DMS153 treated with DMSO at 0.1 percent for 48 hours (cell line): ENCODE results near the gene PCDH10.

Experiments
- DNase-seq: peaks from one replicate; lab custom pipeline; 2025; ENCODE audit not compliant: unreplicated experiment; lab: John Stamatoyannopoulos, UW

Gene PCDH10, protein sequence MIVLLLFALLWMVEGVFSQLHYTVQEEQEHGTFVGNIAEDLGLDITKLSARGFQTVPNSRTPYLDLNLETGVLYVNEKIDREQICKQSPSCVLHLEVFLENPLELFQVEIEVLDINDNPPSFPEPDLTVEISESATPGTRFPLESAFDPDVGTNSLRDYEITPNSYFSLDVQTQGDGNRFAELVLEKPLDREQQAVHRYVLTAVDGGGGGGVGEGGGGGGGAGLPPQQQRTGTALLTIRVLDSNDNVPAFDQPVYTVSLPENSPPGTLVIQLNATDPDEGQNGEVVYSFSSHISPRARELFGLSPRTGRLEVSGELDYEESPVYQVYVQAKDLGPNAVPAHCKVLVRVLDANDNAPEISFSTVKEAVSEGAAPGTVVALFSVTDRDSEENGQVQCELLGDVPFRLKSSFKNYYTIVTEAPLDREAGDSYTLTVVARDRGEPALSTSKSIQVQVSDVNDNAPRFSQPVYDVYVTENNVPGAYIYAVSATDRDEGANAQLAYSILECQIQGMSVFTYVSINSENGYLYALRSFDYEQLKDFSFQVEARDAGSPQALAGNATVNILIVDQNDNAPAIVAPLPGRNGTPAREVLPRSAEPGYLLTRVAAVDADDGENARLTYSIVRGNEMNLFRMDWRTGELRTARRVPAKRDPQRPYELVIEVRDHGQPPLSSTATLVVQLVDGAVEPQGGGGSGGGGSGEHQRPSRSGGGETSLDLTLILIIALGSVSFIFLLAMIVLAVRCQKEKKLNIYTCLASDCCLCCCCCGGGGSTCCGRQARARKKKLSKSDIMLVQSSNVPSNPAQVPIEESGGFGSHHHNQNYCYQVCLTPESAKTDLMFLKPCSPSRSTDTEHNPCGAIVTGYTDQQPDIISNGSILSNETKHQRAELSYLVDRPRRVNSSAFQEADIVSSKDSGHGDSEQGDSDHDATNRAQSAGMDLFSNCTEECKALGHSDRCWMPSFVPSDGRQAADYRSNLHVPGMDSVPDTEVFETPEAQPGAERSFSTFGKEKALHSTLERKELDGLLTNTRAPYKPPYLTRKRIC

DNA sequence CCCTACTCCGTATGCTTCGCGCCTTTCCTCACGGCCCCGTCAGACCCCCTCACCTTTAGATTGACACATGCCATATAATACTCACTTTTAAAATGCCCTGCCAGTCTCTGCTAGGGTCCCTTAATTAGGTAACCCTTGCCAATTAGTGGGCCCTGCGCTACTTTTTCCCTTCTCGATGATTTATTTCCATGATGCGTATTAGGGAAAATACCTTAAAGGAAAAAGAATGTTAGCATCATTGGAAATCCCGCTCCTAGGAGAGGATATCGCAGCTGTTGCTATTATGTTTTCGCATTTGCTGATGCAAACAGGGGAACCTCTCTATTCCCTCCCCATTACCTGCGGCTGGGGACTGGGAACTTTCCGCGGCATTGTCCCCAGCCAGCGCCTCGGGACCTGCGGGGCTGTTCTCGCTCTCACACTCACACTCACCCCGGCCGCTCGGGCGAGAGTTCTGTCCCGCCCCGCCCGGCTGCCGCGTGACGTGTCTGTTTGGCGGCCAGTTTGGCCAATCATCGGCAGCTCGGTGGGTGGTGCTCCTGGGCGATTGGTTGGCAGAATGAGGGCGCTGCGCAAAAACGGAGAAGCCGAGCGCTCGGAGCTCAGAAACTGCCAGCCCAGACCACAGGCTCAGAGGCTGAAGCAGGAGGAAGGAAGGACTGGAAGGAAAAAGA lies at the start of gene PCDH10:
Gene PCDH10 (plus strand): TSS at position 605 of the 674 bp plus-strand sequence. CDS start 847 bp downstream, outside the sequence.
- peak; percentile 51 for DNase-seq

DNA sequence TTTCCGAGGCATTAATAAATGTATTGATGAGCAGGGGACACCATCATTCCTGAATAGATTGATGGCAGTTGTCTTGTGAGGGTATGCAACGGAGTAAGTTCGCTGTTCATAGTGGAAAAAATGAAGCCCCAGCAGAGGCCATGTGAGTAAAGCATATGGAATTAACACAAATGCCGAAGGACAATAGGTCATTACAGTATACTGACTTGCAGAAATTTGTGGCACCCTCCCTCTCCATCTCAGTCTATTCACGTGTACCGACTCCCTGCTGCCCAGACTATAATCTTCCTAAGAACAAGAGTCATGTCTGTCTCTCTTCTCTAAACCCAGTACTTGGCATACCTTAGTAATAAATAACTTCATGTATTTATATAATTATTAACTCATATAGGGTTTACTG lies 47.1 kb upstream of the PCDH10 start:
- DNase-seq: no peak

DNA sequence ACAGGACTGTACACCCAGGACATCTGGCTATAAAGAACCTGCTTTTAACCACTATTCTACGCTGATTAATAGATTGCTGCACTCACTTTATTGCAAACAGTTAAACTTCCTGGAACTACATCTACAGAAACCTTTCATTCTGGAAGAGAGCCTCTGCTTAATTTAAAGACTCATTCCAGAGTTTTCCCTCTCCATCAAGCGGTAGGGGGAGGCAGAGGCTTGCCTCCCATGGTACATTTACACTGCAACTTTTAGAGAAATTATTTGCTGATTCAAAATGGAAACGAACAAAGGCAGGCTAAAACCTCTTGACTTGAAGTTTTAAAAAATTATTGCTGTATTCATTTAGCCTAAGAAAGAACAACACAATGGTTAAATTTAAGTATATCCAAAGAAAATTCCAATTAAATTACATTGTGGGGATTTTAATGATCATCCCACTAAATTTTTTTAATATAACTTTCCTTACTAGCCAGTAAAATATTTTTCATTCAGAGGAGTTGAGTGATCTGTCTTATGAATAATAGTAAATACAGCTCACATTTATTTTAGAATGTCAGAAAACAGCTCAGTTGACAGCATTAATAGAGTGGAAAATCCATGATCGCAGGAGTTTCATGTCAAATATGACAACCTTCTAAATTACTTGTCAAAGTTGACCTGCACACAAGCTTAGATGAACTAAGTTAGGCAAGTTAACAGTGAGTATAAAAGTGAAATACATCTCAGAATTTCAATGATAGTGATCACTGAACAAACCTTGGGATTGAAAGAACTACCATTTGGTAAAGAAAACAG lies 46.3 kb upstream of the PCDH10 start:
- no peak for DNase-seq

DNA sequence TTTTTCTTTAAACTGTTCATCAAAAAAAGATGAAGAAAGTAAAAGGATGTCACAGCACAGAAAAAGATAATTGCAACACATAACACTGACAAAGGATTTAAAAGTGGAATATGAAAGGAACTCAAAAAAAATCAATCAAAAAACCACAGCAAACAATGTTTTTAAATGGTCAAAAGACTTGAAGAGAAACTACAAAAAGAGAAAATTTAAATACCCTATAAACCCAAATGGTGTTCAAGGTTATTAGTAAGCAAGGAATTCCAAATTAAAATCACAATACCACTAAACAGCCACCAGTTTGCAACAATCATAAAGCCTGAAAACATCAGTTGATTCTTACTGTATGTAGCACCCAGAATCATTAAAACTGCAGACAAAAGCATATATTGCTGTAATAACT lies 36.5 kb upstream of the PCDH10 start:
- no peak for DNase-seq

DNA sequence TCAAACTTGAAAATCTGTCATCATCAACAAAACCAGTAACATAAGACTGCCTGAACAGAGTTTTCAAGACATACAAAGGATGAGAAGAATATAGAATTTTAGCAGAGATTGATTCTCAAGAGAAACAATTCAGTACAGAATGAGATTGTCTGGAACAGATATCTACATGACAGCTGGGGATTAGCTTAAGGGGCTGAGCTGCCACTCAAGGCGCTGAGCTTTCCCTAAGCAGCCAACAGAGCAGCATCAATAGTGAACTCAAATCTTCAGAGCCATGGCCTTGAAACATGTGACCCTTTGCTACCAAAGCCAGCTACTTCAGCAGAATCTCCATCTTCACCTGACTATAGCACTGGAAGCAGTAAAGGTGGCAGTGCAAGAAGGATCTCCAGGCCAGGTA lies 24.3 kb upstream of the PCDH10 start:
- no peak for DNase-seq

DNA sequence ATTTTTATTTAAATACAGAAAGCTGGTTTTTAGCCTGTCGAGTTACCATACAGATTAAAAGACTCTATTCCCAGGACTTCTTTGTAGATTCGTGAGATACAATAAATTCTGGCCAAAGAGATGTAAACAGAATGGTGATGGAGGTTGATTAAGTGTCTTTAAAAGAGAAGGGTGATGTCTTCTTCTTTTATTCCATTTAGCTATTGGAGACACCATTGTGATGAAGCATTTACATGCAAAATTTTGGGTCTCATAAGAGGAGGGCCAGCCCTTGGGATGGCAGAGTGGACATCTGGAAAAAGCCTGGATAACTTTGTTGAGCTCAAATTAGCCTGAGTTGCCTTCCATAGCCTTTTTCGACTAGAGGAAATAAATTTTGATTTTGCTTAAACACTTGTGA lies 21.6 kb upstream of the PCDH10 start:
- DNase-seq: no peak

DNA sequence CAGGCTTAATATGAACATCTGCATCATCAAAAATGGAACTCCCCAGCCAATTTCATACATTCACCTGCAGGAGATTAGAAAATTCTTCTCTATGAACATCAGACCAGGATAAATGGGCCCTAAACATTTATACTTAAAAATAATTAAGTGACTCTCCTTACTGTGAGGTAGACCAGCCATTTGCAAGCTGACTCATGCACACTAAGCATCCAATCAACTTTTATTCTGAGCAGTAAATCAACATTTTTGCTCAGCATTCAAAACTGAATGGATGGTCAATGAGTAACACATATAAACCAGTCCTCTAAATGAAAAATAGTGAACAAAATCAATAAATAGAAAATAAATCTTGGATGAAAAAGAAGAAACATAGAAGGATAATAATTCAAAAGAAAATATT lies 19.9 kb upstream of the PCDH10 start:
- no peak for DNase-seq

DNA sequence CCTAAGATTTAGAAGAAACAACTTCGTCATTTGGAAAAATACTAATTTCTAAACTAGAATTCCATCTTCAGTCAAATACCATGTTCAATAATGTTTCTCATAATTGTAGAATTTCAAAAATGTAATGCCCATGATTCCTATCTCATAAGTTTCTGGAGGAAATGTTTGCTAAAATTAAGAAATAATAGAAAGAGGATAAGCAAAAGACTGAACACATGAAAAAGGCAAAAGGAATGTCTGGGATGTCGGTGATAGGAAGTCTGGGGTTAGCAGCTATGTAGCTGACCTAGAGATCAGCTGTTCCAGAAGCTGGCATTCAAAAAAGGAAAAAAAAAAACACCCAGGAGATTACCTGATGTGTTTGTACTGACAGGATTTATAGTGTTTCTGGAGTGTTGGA lies 18.9 kb upstream of the PCDH10 start:
- DNase-seq: no peak

DNA sequence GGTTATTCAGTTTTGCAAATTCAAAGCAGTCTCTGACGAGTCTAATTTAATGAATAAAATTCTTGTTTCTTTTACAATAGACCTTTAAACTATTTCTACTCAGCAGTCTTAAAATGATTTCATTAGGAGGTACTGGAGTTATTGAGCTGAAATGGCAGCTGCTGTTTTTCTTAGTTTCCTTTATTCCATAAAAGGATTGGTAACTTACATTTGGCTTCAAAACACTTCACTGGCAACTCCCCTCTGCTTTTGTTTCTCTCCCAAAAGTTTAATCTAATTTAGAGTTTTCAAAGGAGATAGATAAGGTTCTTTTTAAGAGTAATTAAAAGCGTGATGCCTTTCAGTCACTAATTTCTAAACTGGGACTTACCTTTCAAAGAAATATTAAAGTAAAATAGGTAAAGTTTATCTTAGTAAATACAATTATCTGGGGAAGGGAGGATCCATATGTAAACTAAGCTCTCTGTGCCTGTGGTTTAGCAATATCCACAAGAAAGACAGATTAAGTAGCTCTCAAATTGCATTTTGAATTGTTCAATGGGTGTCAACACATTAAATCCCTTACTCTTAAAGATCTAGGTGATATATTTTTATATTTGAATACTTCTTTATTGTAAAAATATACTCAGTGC lies 17.1 kb upstream of the PCDH10 start:
- no peak for DNase-seq

DNA sequence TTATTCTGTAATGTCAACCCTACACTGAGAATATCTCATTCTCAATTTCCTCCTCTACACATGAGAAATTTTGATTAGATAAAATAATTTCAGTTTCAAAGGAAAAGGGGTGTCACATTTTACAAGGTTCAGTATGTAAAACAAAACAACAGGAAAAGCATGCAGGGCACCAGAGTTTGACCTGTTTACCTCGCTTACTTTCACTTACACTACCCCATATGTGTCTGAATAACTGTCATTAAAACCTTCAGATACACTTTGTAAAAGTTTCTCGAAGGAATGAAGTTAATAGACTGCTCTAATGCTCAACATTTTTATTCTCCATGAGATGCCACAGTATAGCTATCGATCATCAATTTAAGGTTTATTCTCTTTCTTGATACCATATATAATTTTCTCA lies 12.3 kb upstream of the PCDH10 start:
- no peak for DNase-seq

DNA sequence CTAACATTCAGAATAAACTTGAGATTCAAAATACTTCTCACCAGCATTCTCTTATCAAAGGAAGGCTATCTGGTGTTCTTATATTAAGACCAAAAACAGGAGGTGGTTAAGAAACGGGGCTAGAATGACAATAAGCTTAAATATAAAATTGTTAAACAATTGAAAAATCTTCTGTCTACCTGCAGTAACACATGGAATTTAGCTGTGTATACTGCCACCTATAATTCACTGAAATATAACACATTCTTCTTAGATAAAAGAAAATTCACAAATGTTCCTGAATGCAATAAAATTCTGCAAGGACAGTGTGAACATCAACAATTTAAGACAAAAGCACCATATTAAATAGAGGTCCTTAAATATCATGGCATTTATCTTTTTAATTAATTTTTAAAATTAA lies 11.5 kb upstream of the PCDH10 start:
- no peak for DNase-seq

DNA sequence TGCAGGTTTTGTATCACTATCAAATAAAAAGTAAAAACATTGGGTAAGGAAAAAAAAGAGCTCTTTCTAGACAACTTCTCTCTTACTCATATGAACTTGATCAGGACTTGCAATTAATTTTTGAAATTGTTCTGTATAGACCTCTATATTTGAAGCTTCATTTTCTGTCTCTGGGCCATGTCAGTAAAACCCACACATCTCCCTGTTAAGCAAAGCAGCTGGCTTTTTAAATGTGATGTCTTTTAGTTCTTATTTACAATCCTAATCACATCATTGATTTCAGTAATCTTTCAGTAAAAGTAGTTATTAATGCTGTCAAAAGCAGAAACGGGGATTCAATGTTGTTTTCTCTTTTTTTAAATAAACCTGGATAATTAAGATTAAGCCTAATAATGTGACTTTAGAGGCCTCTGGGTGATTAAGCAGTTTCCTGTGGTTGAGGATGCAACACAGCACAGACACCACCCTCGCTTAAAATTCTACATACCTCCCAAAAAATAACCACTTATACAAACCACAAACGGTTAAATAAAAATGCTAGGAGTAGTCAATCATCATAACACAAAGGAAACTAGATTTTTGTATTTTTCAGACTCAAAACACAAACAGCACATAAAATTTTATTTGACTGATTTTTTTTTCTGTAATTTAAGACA lies 5.2 kb upstream of the PCDH10 start:
- no peak for DNase-seq

DNA sequence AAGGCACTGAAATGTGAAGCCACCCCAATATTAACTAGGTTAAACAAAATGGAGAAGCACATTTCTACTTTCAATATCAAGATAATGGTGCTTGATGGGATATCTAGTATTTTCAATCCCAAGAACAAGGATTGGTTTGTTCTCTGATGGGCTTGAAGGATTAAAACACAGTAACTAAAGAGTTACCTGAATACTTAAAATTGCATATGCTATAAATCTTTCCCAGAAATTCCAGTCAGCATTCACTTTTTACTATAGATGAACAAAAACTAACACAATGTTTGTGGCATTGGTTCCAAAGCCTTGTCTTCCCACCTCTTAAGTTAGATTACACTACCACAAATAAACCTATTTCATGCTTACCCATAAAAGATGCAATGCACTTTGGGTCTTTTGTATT lies 3.9 kb upstream of the PCDH10 start:
- no peak for DNase-seq

DNA sequence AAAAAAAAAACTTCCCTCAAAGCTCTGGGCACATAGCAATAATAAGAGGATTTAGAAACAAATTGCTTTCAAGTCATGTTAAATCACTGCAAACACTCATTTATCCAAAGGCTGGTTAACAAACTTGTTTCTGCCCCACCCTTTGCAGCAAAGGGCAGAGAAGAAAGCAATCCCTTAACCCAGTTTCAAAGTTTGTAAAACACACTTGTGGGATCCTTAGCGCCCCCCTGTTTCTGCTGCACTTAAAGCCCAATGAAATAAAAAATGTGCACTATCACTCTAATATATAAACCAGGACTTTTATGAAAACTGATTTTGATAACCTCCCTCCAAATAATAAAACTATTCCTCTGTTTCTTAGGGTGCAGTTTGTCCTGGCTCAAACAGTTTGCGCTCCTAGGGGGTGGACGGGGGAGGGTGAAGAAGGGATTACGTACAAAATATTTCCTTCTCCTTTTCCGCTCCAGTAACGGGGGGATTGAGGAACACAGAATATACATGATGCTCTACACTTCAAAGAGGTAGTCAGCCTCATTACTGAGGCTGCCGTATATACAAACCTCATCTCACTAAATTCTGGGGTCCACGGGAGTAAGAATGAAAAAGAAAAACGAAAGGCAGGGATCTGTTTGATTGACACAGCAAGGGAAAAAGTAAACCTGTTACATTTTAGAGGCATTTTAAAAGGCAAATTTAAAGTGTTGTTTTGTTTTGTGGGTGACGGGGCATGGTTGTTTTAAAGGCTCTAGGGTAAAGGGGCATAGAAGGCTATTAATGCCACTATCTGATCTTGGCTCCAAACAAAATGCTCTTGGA lies 3.1 kb upstream of the PCDH10 start:
- DNase-seq: no peak

DNA sequence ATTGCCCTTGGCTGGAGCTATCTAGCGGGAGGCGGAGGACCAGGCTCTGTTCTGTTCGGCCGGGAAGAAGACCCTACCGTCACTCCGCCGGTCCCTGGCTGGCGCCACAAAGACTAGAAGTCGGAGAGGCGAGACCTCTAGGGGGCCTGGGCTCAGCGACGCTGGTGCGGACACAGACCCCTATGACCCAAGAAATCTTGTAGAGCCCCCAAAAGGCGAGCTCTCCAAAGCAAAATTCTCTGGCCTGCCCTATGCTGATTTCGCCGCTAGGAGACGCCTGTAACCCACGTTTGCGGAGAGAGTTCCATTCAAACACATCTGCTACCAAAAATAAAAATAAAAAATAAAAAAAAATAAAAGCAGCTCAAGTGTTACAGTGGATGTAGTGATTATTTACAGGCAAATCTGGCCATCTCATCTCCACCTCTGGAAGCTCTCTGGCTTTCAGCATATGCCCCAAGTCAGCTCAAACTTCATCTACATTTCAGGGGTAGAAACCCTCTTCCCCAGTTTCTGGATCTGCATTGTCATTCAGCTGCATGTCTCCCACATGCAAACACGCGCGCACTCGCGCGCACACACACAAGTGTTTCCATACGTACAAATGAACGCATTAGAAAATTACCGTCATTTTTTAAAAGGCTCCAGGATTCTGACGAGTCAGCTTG lies 2.4 kb upstream of the PCDH10 start:
- DNase-seq: peak; percentile 43

DNA sequence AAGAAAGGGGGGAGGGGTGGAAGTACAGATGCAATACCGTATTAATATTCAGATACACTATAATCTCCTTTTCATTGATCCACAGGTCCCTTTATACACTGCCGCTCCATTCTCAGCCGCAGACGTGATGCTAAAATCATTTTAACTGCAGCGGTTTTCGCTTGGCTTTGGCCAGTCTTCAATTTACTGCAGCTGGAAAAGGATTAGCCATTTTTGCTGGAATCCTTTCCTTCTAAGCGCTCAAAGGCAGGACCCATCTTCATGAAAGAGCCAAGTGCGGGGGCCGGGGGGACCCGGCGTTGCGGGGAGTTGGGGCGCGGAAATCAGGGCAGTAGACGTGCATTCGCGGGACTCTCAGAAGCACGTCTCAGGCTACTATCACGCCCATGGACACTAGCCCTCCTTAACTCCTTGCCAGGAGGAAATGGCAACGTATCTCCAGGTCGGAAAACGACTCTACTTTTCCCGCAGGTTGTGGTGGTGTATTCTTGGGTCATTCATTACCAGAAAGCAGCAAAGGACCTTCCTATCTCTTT lies 1.7 kb upstream of the PCDH10 start:
- no peak for DNase-seq

DNA sequence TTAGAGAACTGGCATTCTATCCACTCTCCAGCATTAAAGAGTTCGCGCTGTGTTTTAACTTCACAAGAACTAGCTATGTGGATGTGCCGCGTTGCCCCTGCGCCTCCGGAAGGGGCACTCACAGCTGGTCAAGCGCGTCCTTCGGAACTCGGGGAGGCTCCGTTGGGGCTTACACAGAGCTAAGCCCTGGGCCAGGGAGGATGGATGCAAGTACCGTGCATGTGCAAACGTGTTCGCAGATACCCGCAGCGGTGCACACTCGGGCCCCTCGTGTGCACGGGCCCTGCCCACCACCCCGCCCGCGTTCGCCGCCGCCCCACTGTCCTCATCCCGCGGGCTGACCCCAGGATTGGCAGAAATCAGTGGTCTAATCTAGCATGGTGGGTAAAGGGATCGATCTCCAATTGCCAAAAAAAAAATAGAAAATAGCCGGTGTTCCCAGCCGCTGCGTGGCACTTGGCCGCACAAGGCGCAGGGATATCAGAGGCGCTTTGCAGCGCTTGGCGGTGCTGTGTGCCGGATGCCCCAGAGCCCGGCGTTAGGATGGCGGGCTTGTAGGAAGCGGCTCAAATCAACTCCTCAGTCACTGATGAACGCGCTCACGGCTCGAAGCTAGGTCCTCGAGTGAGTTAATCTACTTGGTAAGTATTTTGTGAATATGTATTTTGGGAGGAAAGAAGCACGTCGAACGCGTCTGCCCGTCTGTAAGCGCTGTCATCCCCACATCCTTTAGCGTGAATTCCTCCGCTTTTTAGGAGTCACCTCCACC lies 989 bp upstream of the PCDH10 start:
- DNase-seq: peak; percentile 12
